HEK293T (cell line): Measurements from ENCODE around the gene CASP6.

Experiments
- CTCF ChIA-PET: fragments of 350-600 bp; formaldehyde crosslinking; extraction: SDS; loops from one replicate; lab custom pipeline; 2021; ENCODE audit warnings: antibody characterized with exemption, inconsistent platforms; lab: Yijun Ruan, JAX
- POLR2A ChIA-PET: fragments of 350-600 bp; formaldehyde crosslinking; extraction: SDS; loops from one replicate; lab custom pipeline; 2020; ENCODE audit warnings: antibody characterized with exemption, inconsistent platforms; lab: Yijun Ruan, JAX
- DNase-seq: peaks from one replicate; pipeline ENCODE4 v3.0.0; 2012; ENCODE audit warnings: mixed read lengths; ENCODE audit errors: extremely low spot score
- ARNT ChIP-seq: fragments of 450-650 bp; IDR thresholded peaks from 2 replicates; pipeline ENCODE4 v1.6.1; 2017; ENCODE audit warnings: mild to moderate bottlenecking
- BHLHE40 ChIP-seq: fragments of 450-650 bp; IDR thresholded peaks from 2 replicates; pipeline ENCODE4 v1.6.1; 2016; ENCODE audit warnings: mild to moderate bottlenecking, moderate library complexity, borderline replicate concordance
- CTBP1 ChIP-seq: fragments of 450-650 bp; IDR thresholded peaks from 2 replicates; pipeline ENCODE4 v1.6.1; 2016; ENCODE audit warnings: borderline replicate concordance
- ELF4 ChIP-seq: fragments of 450-650 bp; IDR thresholded peaks from 2 replicates; pipeline ENCODE4 v1.6.1; 2017; ENCODE audit warnings: antibody characterized with exemption
- FOXA1 ChIP-seq: fragments of 450-650 bp; IDR thresholded peaks from 2 replicates; pipeline ENCODE4 v1.6.1; 2016; ENCODE audit warnings: mild to moderate bottlenecking
- FOXK2 ChIP-seq: fragments of 450-650 bp; IDR thresholded peaks from 2 replicates; pipeline ENCODE4 v1.6.1; 2016; ENCODE audit warnings: mild to moderate bottlenecking
- FOXM1 ChIP-seq: fragments of 450-650 bp; IDR thresholded peaks from 2 replicates; pipeline ENCODE4 v1.6.1; 2017; ENCODE audit warnings: mild to moderate bottlenecking, borderline replicate concordance
- HDGF ChIP-seq: fragments of 450-650 bp; IDR thresholded peaks from 2 replicates; pipeline ENCODE4 v1.6.1; 2017; ENCODE audit warnings: antibody characterized with exemption, borderline replicate concordance
- L3MBTL2 ChIP-seq: fragments of 450-650 bp; conservative IDR thresholded peaks from 2 replicates; pipeline ENCODE4 v1.6.1; 2016; ENCODE audit warnings: mild to moderate bottlenecking
- LEF1 ChIP-seq: fragments of 450-650 bp; IDR thresholded peaks from 2 replicates; pipeline ENCODE4 v1.6.1; 2017; ENCODE audit warnings: mild to moderate bottlenecking, borderline replicate concordance
- NFRKB ChIP-seq: fragments of 450-650 bp; IDR thresholded peaks from 2 replicates; pipeline ENCODE4 v1.6.1; 2016; ENCODE audit warnings: mild to moderate bottlenecking, moderate library complexity
- PKNOX1 ChIP-seq: fragments of 450-650 bp; IDR thresholded peaks from 2 replicates; pipeline ENCODE4 v1.6.1; 2016
- SP1 ChIP-seq: fragments of 450-650 bp; IDR thresholded peaks from 2 replicates; pipeline ENCODE4 v1.6.1; 2017
- SUZ12 ChIP-seq: fragments of 450-650 bp; IDR thresholded peaks from 2 replicates; pipeline ENCODE4 v1.6.1; 2016; ENCODE audit warnings: mild to moderate bottlenecking
- TARDBP ChIP-seq: fragments of 450-650 bp; IDR thresholded peaks from 2 replicates; pipeline ENCODE4 v1.6.1; 2016
- ZNF384 ChIP-seq: fragments of 450-650 bp; IDR thresholded peaks from 2 replicates; pipeline ENCODE4 v1.6.1; 2016

CASP6 gene

GRCh38 chr4:109662116-109662515, 41.1 kb downstream of the CASP6 start:
- CTCF ChIA-PET = no interaction called here
- no peak for DNase-seq
- POLR2A ChIA-PET = no interaction called here
- no peak for TF ChIP-seq FOXM1
- no peak for TF ChIP-seq TARDBP
- TF ChIP-seq ZNF384 = no peak
- TF ChIP-seq ARNT = no peak
- TF ChIP-seq SP1 = no peak
- no peak for TF ChIP-seq PKNOX1
- TF ChIP-seq SUZ12 = no peak
- no peak for TF ChIP-seq CTBP1
- no peak for TF ChIP-seq L3MBTL2
- no peak for TF ChIP-seq FOXK2

- CTCF ChIA-PET = interaction anchor here (0.5 kb wide), 1 partner anchor 1086 kb away, joined by 6 read pairs; no protein-coding TSS in a partner anchor
These were observed 44.3 kb downstream of the CASP6 start for GRCh38 chr4:109658871-109659410.

GRCh38 chr4:109657854-109658418, 45.3 kb downstream of the CASP6 start:
- ChIA-PET CTCF (no interaction called here), POLR2A (no interaction called here)
- DNase-seq = no peak
- TF ChIP-seq SUZ12 = no peak
- TF ChIP-seq FOXM1 = no peak
- TF ChIP-seq TARDBP = no peak
- no peak for TF ChIP-seq FOXA1
- TF ChIP-seq ARNT = no peak
- no peak for TF ChIP-seq NFRKB
- no peak for TF ChIP-seq ZNF384
- no peak for TF ChIP-seq LEF1
- no peak for TF ChIP-seq BHLHE40
- TF ChIP-seq ELF4 = no peak
- no peak for TF ChIP-seq HDGF
- TF ChIP-seq FOXK2 = no peak

More at GRCh38 chr4:109658871-109659410, 44.3 kb downstream of the CASP6 start:
- no peak for DNase-seq
- no peak for TF ChIP-seq HDGF
- TF ChIP-seq ELF4 = no peak
- no peak for TF ChIP-seq PKNOX1
- POLR2A ChIA-PET = no interaction called here

GRCh38 chr4:109655396-109655795, 47.8 kb downstream of the CASP6 start:
- DNase-seq = no peak
- TF ChIP-seq HDGF (no peak), SUZ12 (no peak), PKNOX1 (no peak), CTBP1 (no peak), LEF1 (no peak), BHLHE40 (no peak), NFRKB (no peak), ELF4 (no peak), FOXK2 (no peak), SP1 (no peak), FOXM1 (no peak), ZNF384 (no peak), ARNT (no peak), TARDBP (no peak), L3MBTL2 (no peak)
- CTCF ChIA-PET = interaction anchor here (0.5 to 1.2 kb wide), 2 partner anchors 14 to 222 kb away, joined by 3 read pairs; partner anchors contain the start of gene SEC24B
- POLR2A ChIA-PET = no interaction called here

GRCh38 chr4:109649872-109650271, 53.4 kb downstream of the CASP6 start:
- ChIA-PET POLR2A (no interaction called here), CTCF (no interaction called here)
- no peak for DNase-seq
- TF ChIP-seq ARNT = no peak
- no peak for TF ChIP-seq FOXK2
- TF ChIP-seq FOXA1 = no peak
- no peak for TF ChIP-seq L3MBTL2
- no peak for TF ChIP-seq FOXM1

- ChIA-PET POLR2A (no interaction called here), CTCF (no interaction called here)
- no peak for TF ChIP-seq BHLHE40
- no peak for TF ChIP-seq LEF1
- TF ChIP-seq CTBP1 = no peak
- TF ChIP-seq ZNF384 = no peak
- TF ChIP-seq ARNT = no peak
- TF ChIP-seq SP1 = no peak
- TF ChIP-seq FOXM1 = no peak
- TF ChIP-seq ELF4 = no peak
- no peak for TF ChIP-seq HDGF
- no peak for TF ChIP-seq TARDBP
- no peak for TF ChIP-seq FOXK2
- no peak for TF ChIP-seq NFRKB
- no peak for TF ChIP-seq L3MBTL2
- no peak for TF ChIP-seq FOXA1
- no peak for TF ChIP-seq SUZ12
- DNase-seq = no peak
These were observed 54.2 kb downstream of the CASP6 start for GRCh38 chr4:109648997-109649575.
